ENCODE data around the gene FAM13A.

Gene FAM13A

GRCh38 chr4:89056953-89057398 lies at the start of gene FAM13A (continued):
- TF ChIP-seq ZSCAN5A (tag by site-specific recombination; IDR thresholded peaks at IDR 0.05) (no peak), FEZF1 (tag by site-specific recombination; IDR thresholded peaks at IDR 0.05) (no peak), HOXD13 (CRISPR knock-in tag; IDR thresholded peaks at IDR 0.05; ENCODE audit: borderline replicate concordance) (no peak), RBAK (tag by site-specific recombination; IDR thresholded peaks at IDR 0.05) (no peak), TRIM28 (IDR thresholded peaks at IDR 0.05; ENCODE audit: borderline replicate concordance, low read length) (peak; percentile 90), SETDB1 (IDR thresholded peaks at IDR 0.05; ENCODE audit: insufficient read length, low read length) (peak; percentile 46), ZNF23 (tag by site-specific recombination; IDR thresholded peaks at IDR 0.05; ENCODE audit: borderline replicate concordance) (no peak), ZNF184 (tag by site-specific recombination; IDR thresholded peaks at IDR 0.05) (peak; percentile 67; the same call in 1 of the 2 replicates), BCL6B (tag by site-specific recombination; IDR thresholded peaks at IDR 0.05) (no peak), ZNF169 (tag by site-specific recombination; IDR thresholded peaks at IDR 0.05) (no peak), ZBTB44 (tag by site-specific recombination; IDR thresholded peaks at IDR 0.05) (no peak), ZNF843 (tag by site-specific recombination; IDR thresholded peaks at IDR 0.05) (peak; percentile 25; the same call in 1 of the 2 replicates), ZNF157 (tag by site-specific recombination; IDR thresholded peaks at IDR 0.05) (no peak), ZNF692 (tag by site-specific recombination; IDR thresholded peaks at IDR 0.05) (peak; percentile 46; the same call in 1 of the 2 replicates), ZNF621 (tag by site-specific recombination; IDR thresholded peaks at IDR 0.05) (no peak), ZNF202 (tag by site-specific recombination; IDR thresholded peaks at IDR 0.05; ENCODE audit: borderline replicate concordance) (no peak), ZNF521 (tag by site-specific recombination; IDR thresholded peaks at IDR 0.05) (no peak), GLIS2 (tag by site-specific recombination; IDR thresholded peaks at IDR 0.05) (no peak), ZNF391 (tag by site-specific recombination; IDR thresholded peaks at IDR 0.05; ENCODE audit: borderline replicate concordance, low read depth) (no peak), ZBTB1 (tag by site-specific recombination; IDR thresholded peaks at IDR 0.05) (no peak), ZIC2 (tag by site-specific recombination; IDR thresholded peaks at IDR 0.05) (no peak), YY2 (tag by site-specific recombination; IDR thresholded peaks at IDR 0.05) (no peak), KLF10 (tag by site-specific recombination; IDR thresholded peaks at IDR 0.05) (0 out of 2 replicates have a peak, but pooled peaks have one; percentile 43), ZNF16 (tag by site-specific recombination; IDR thresholded peaks at IDR 0.05; ENCODE audit: low read depth) (no peak), ZNF433 (tag by site-specific recombination; IDR thresholded peaks at IDR 0.05; ENCODE audit: low read depth) (no peak), ZNF510 (tag by site-specific recombination; IDR thresholded peaks at IDR 0.05; ENCODE audit: insufficient replicate concordance) (no peak)
- TF ChIP-seq, protein P1, sequence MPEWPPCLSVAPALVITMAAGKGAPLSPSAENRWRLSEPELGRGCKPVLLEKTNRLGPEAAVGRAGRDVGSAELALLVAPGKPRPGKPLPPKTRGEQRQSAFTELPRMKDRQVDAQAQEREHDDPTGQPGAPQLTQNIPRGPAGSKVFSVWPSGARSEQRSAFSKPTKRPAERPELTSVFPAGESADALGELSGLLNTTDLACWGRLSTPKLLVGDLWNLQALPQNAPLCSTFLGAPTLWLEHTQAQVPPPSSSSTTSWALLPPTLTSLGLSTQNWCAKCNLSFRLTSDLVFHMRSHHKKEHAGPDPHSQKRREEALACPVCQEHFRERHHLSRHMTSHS (tag by site-specific recombination; IDR thresholded peaks at IDR 0.05), result no peak
- TF ChIP-seq, protein P2, sequence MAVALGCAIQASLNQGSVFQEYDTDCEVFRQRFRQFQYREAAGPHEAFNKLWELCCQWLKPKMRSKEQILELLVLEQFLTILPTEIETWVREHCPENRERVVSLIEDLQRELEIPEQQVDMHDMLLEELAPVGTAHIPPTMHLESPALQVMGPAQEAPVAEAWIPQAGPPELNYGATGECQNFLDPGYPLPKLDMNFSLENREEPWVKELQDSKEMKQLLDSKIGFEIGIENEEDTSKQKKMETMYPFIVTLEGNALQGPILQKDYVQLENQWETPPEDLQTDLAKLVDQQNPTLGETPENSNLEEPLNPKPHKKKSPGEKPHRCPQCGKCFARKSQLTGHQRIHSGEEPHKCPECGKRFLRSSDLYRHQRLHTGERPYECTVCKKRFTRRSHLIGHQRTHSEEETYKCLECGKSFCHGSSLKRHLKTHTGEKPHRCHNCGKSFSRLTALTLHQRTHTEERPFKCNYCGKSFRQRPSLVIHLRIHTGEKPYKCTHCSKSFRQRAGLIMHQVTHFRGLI (tag by site-specific recombination; IDR thresholded peaks at IDR 0.05), result no peak
- TF ChIP-seq, protein P3, sequence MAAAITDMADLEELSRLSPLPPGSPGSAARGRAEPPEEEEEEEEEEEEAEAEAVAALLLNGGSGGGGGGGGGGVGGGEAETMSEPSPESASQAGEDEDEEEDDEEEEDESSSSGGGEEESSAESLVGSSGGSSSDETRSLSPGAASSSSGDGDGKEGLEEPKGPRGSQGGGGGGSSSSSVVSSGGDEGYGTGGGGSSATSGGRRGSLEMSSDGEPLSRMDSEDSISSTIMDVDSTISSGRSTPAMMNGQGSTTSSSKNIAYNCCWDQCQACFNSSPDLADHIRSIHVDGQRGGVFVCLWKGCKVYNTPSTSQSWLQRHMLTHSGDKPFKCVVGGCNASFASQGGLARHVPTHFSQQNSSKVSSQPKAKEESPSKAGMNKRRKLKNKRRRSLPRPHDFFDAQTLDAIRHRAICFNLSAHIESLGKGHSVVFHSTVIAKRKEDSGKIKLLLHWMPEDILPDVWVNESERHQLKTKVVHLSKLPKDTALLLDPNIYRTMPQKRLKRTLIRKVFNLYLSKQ (tag by site-specific recombination; IDR thresholded peaks at IDR 0.05; ENCODE audit: borderline replicate concordance), result no peak
